GM23248 (cell line): ENCODE data around the gene KCND3. TPM values are rescaled to one million over a fixed set of nuclear protein-coding genes. Genes with fewer than 3 reads are reported as not detected.

ENCODE experiments used
- DNase-seq: peaks from one replicate; pipeline ENCODE4 v3.0.0-alpha.2; 2015
- H2AFZ ChIP-seq: fragments of 200-600 bp; sonication (generic); 2 replicates; pipeline ENCODE4 v1.6.1; 2016; ENCODE audit warnings: antibody characterized with exemption
- H3F3A ChIP-seq: fragments of 200-600 bp; sonication (generic); 2 replicates; pipeline ENCODE4 v1.6.1; 2016; ENCODE audit warnings: mild to moderate bottlenecking, antibody characterized with exemption, mixed run types; ENCODE audit not compliant: insufficient read depth
- H3K27ac ChIP-seq: fragments of 200-600 bp; sonication (generic); 2 replicates; pipeline ENCODE4 v1.5.1; 2016; ENCODE audit warnings: mild to moderate bottlenecking
- H3K27me3 ChIP-seq: fragments of 200-600 bp; sonication (generic); replicated peaks from 2 replicates; pipeline ENCODE4 v1.6.1; 2016; ENCODE audit warnings: mild to moderate bottlenecking; ENCODE audit not compliant: insufficient read depth
- H3K36me3 ChIP-seq: fragments of 200-600 bp; sonication (generic); 2 replicates; pipeline ENCODE4 v1.6.1; 2016; ENCODE audit warnings: low read depth, mild to moderate bottlenecking
- H3K4me1 ChIP-seq: fragments of 200-600 bp; sonication (generic); 2 replicates; pipeline ENCODE4 v1.6.1; 2016; ENCODE audit warnings: mild to moderate bottlenecking; ENCODE audit not compliant: insufficient read depth
- H3K4me2 ChIP-seq: fragments of 200-600 bp; sonication (generic); one replicate; pipeline ENCODE4 v1.6.1; 2016; ENCODE audit warnings: mild to moderate bottlenecking; ENCODE audit not compliant: unreplicated experiment
- H3K4me3 ChIP-seq: fragments of 200-600 bp; sonication (generic); 2 replicates; pipeline ENCODE4 v1.5.1; 2016; ENCODE audit warnings: mild to moderate bottlenecking
- H3K79me2 ChIP-seq: fragments of 200-600 bp; sonication (generic); 2 replicates; pipeline ENCODE4 v1.6.1; 2016; ENCODE audit warnings: mild to moderate bottlenecking; ENCODE audit not compliant: insufficient read depth
- H3K9ac ChIP-seq: fragments of 200-600 bp; sonication (generic); 2 replicates; pipeline ENCODE4 v1.6.1; 2016; ENCODE audit warnings: mild to moderate bottlenecking
- H3K9me2 ChIP-seq: fragments of 200-600 bp; sonication (generic); 2 replicates; pipeline ENCODE4 v1.6.1; 2016; ENCODE audit warnings: mixed run types, mild to moderate bottlenecking, moderate library complexity; ENCODE audit not compliant: insufficient read depth
- H3K9me3 ChIP-seq: fragments of 200-600 bp; sonication (generic); one replicate; pipeline ENCODE4 v1.6.1; 2017; ENCODE audit warnings: low read depth
- H4K20me1 ChIP-seq: fragments of 200-600 bp; sonication (generic); 2 replicates; pipeline ENCODE4 v1.6.0; 2016; ENCODE audit not compliant: insufficient read depth
- EZH2 ChIP-seq: fragments of 200-600 bp; sonication (generic); IDR thresholded peaks from 2 replicates; pipeline ENCODE4 v1.6.1; 2018; ENCODE audit warnings: antibody characterized with exemption, mild to moderate bottlenecking; ENCODE audit not compliant: insufficient read depth, poor library complexity, severe bottlenecking
- EZH2phosphoT487 ChIP-seq: fragments of 200-600 bp; sonication (generic); IDR thresholded peaks from 2 replicates; pipeline ENCODE4 v1.6.1; 2018; ENCODE audit warnings: antibody characterized with exemption, moderate library complexity, mild to moderate bottlenecking, low read depth; ENCODE audit not compliant: insufficient read depth
- WGBS, 2 experiments: methylation state at CpG; one replicate each; pipeline ENCODE4 v1.1.6; 2015 to 2017; ENCODE audit warnings: low lambda C conversion rate in 2 of 2, low coverage in 1 of 2; ENCODE audit errors: missing lambda C conversion rate in 2 of 2; 5-methylcytosine and 5-hydroxymethylcytosine counted together
- in situ Hi-C: fragments of 300-500 bp; cut with MboI; formaldehyde crosslinking; loops from 2 replicates; pipeline ENCODE4 v1.15.0; 2020
- polyA plus RNA-seq: library from polyadenylated mRNA; unstranded; fragments of >200 nt; fragmentation: Nextera tagmentation; extraction: Ambion mirVana; gene quantifications from 2 replicates; pipeline ENCODE4 v1.2.1, GENCODE V29; 2016
- total RNA-seq: library from RNA; depleted of rRNA; stranded (reverse); fragments of >200 nt; shearing (Covaris generic); gene quantifications from 2 replicates; pipeline ENCODE4 v1.2.3, GENCODE V29; 2014

Gene KCND3
- total and polyA plus RNA-seq, 2 experiments from 2014 or later: 0.08 to 0.22 TPM

DNA sequence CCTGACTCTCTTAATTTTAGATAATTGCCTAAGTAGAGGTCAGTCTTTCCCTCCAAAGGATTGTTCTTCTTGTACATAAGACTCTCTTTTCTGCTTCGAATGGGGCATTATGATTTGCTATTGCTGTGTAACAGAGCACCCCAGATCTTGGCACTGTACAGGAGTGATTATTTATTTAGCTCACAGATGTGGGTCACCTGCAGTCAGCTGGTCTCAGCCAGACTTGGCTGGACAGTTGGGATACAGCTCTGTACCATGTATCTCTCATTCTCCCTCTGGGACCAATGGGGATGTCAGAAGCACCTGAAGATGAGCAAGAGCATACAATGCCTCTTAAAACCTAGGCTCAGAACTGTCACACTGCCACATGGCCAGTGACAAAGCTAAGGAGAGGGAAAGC is 23.4 kb upstream of the KCND3 start:
- Histone ChIP-seq H3K27ac (no peak overlapping the region), H3K79me2 (no peaks in the 10 kb centered on the region), H2AFZ (no peak overlapping the region), H3K9ac (no peak overlapping the region), H4K20me1 (no peaks in the 10 kb centered on the region), H3K36me3 (no peaks in the 10 kb centered on the region), H3K9me3 (no peaks in the 10 kb centered on the region), H3F3A (no peaks in the 10 kb centered on the region), H3K4me2 (no peak overlapping the region), H3K4me3 (no peak overlapping the region), H3K4me1 (no peaks in the 10 kb centered on the region), H3K27me3 (no peaks in the 10 kb centered on the region), H3K9me2 (no peaks in the 10 kb centered on the region)
- no peak for DNase-seq
- in situ Hi-C loops: no loop called here
- WGBS, 2 experiments: 46 to 53% methylated on average over 1 of the region's 1 CpG
- no peak for TF ChIP-seq EZH2
- TF ChIP-seq EZH2phosphoT487: no peak

DNA sequence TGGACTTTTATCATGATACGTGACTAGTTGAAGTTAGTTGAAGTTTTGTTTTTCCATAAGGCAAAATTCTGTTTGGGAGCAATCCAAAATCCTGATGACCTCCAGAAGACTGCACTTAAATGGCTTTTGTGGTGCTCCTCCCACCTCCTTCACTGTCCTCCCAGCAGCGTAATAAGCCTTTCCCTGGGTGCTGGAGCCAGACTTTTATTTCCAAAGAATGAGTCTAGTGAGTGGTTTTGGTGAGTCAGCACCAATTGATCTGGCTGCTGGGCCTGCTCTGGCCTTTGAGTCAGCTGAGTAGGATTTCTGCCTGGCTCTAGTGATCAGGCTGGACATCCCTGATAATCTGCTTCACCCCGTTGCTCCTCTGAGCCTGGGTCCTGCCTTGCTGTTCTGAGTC is 21.7 kb upstream of the KCND3 start:
- no peak overlapping the region for H3K9ac ChIP-seq
- H3K9me2 ChIP-seq: no peaks in the 10 kb centered on the region
- H3K27me3 ChIP-seq: no peaks in the 10 kb centered on the region
- no peak overlapping the region for H3K27ac ChIP-seq
- no peak overlapping the region for H2AFZ ChIP-seq
- in situ Hi-C loops: no loop called here
- no peaks in the 10 kb centered on the region for H3F3A ChIP-seq
- WGBS, 2 experiments: 2 to 8% methylated on average over 3 of the region's 3 CpGs
- DNase-seq: peak; percentile 88
- H3K79me2 ChIP-seq: no peaks in the 10 kb centered on the region
- TF ChIP-seq EZH2phosphoT487 (no peak), EZH2 (no peak)
- no peaks in the 10 kb centered on the region for H4K20me1 ChIP-seq
- no peaks in the 10 kb centered on the region for H3K4me1 ChIP-seq
- H3K4me3 ChIP-seq: no peak overlapping the region
- H3K9me3 ChIP-seq: no peaks in the 10 kb centered on the region
- H3K36me3 ChIP-seq: no peaks in the 10 kb centered on the region
- H3K4me2 ChIP-seq: no peak overlapping the region

DNA sequence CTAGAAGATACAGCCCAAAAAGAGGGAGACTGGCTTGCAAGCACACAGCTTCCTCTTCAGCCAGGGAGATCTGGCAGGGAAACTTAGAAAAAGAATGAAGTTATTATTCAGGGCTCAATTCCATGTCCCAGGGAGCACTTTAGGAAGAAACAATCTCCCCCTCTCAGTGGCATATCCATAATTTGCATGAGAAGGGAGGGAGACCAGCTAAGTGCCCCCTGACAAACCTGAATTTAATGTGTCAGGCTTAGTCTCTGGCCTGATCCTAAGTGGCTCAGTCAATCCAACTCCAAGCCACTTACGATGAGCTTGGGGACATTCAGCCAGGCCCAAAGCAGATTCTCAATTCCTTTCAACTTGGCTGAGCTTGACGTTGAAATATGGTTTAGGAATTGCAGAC is 17.7 kb upstream of the KCND3 start:
- no peak overlapping the region for H3K4me3 ChIP-seq
- peaks cover 11% of the 10 kb centered on the region for H3K27me3 ChIP-seq
- no peaks in the 10 kb centered on the region for H4K20me1 ChIP-seq
- no peak overlapping the region for H3K9ac ChIP-seq
- no peaks in the 10 kb centered on the region for H3K36me3 ChIP-seq
- in situ Hi-C loops: no loop called here
- TF ChIP-seq EZH2 (no peak), EZH2phosphoT487 (no peak)
- no peak overlapping the region for H2AFZ ChIP-seq
- H3K9me3 ChIP-seq: no peaks in the 10 kb centered on the region
- H3K4me1 ChIP-seq: no peaks in the 10 kb centered on the region
- H3K27ac ChIP-seq: no peak overlapping the region
- no peak for DNase-seq
- no peaks in the 10 kb centered on the region for H3K9me2 ChIP-seq
- no peaks in the 10 kb centered on the region for H3F3A ChIP-seq
- no peaks in the 10 kb centered on the region for H3K79me2 ChIP-seq
- H3K4me2 ChIP-seq: no peak overlapping the region
- WGBS, 2 experiments: 39 to 46% methylated on average over 2 of the region's 2 CpGs

DNA sequence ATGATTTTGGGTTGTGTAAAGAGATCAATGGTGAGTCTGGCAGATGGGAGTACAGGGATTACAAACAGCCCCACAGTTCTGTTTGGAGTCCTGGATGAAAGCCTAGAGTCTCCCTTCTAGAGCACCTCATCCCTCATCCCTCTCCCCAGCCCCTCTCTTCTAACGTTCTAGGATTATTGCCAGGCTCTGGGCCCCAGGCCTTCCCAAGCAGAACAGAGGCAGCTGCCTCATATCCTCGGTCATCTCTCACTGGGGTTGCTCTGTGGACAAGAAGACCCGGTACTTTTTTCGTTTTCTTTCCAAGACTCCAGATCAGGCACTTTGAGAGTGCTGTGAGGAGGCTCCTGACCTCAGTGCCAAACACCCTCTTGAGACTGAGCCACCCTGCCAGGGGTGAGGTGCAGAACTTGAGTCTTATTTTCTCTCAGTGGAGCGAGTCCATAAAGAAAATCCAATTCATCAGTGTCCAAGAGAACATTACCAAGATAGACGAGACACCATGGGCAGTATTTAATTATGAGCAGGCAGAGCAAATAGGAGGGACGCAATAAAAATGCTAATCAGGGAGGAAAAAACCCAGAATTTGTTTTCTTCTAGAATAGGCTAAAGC is 17.1 kb upstream of the KCND3 start:
- Histone ChIP-seq H3K4me2 (no peak overlapping the region), H3F3A (no peaks in the 10 kb centered on the region), H3K4me3 (no peak overlapping the region), H3K4me1 (no peaks in the 10 kb centered on the region), H3K9me2 (no peaks in the 10 kb centered on the region), H2AFZ (no peak overlapping the region), H3K36me3 (no peaks in the 10 kb centered on the region), H3K27me3 (peaks cover 11% of the 10 kb centered on the region), H3K9me3 (no peaks in the 10 kb centered on the region), H3K9ac (no peak overlapping the region), H3K27ac (no peak overlapping the region), H3K79me2 (no peaks in the 10 kb centered on the region), H4K20me1 (no peaks in the 10 kb centered on the region)
- in situ Hi-C loops: no loop called here
- DNase-seq: no peak
- no peak for TF ChIP-seq EZH2
- no peak for TF ChIP-seq EZH2phosphoT487
- 27 to 33% methylated on average over 7 of the region's 7 CpGs for WGBS, 2 experiments

DNA sequence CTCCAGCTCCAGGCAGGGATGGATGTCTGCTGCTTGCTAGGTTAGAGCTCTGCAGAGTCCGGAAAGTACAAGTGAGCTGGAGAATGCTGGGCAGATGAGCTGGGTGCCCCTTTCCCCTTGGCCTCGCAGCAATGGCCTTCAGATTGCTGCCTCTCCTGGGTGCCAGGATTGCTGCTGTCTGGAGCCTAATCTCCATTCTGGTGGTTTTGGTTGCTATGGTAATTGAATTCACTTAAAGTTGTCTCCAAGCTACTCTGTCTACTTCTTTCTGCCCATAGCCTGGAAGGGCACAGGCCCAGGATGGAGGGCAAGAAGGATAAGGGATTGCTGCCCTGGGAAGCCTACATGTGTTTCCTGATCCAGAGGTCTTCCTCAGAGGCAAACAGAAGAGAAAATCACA is 14.6 kb upstream of the KCND3 start:
- Histone ChIP-seq H3K79me2 (no peaks in the 10 kb centered on the region), H3K27me3 (peaks cover 18% of the 10 kb centered on the region), H3K9me2 (no peaks in the 10 kb centered on the region), H3F3A (no peaks in the 10 kb centered on the region), H4K20me1 (no peaks in the 10 kb centered on the region), H3K4me2 (no peak overlapping the region), H3K4me3 (no peak overlapping the region), H3K36me3 (no peaks in the 10 kb centered on the region), H3K9ac (no peak overlapping the region), H3K9me3 (no peaks in the 10 kb centered on the region), H2AFZ (no peak overlapping the region), H3K27ac (no peak overlapping the region), H3K4me1 (no peaks in the 10 kb centered on the region)
- in situ Hi-C loops: no loop called here
- 54 to 60% methylated on average over 2 of the region's 2 CpGs for WGBS, 2 experiments
- TF ChIP-seq EZH2phosphoT487: no peak
- no peak for DNase-seq
